K562 (cell line): ENCODE results near the gene TYRO3. TPM values are rescaled to one million over a fixed set of nuclear protein-coding genes. Genes with fewer than 3 reads are reported as not detected.

Source experiments
- EP400 ChIP-seq: fragments of 450-650 bp; IDR thresholded peaks from 2 replicates; pipeline ENCODE4 v1.6.1; 2017; ENCODE audit warnings: antibody characterized with exemption, mild to moderate bottlenecking, moderate library complexity
- MAFK ChIP-seq: IDR thresholded peaks from 2 replicates; pipeline ENCODE4 v1.6.1; 2011; ENCODE audit warnings: low read length, improper control_type of control experiment
- MTA3 ChIP-seq: fragments of 450-650 bp; formaldehyde crosslinking; IDR thresholded peaks from 2 replicates; pipeline ENCODE4 v1.6.1; 2017; ENCODE audit warnings: mild to moderate bottlenecking, borderline replicate concordance
- MYC ChIP-seq, 2 experiments: fragments of 250-450 bp in 1 of 2; sonication (Bioruptor Pico) in 1 of 2; IDR thresholded peaks; 2 replicates each; pipeline versions ENCODE4 v1.5.1 to v1.6.1; 2012 to 2021; ENCODE audit warnings: low read depth in 2 of 2, borderline replicate concordance in 1 of 2, improper control_type of control experiment in 1 of 2, low read length in 1 of 2, mild to moderate bottlenecking in 1 of 2, moderate library complexity in 1 of 2
- TFAM ChIP-seq: fragments of 250-450 bp; sonication (Bioruptor Pico); conservative IDR thresholded peaks from 2 replicates; pipeline ENCODE4 v1.5.0; 2021; ENCODE audit warnings: mild to moderate bottlenecking, moderate library complexity
- ZNF408 ChIP-seq: fragments of 250-450 bp; sonication (Bioruptor Pico); IDR thresholded peaks from 2 replicates; pipeline ENCODE4 v1.4.0; 2020; ENCODE audit warnings: low read depth, mild to moderate bottlenecking, moderate library complexity
- polyA plus RNA-seq, 8 experiments: library from polyadenylated mRNA; depleted of rRNA in 4 of 8; stranded (reverse) in 5 of 8; unstranded in 3 of 8; fragments of >200 nt; fragmentation: Nextera tagmentation in 2 of 8; fragmentation: Illumina TruSeq in 1 of 8; extraction: Ambion mirVana in 2 of 8; extraction: Trizol in 1 of 8; gene quantifications; 2 replicates each; pipeline versions ENCODE4 v1.2.1 to v1.2.3, GENCODE V29; 2011 to 2014; ENCODE audit warnings: inconsistent platforms in 1 of 8, missing spikeins in 1 of 8
- total RNA-seq, 7 experiments: library from RNA; depleted of rRNA in 6 of 7; stranded (reverse); fragments of >200 nt in 6 of 7; fragmentation: Illumina TruSeq in 2 of 7; extraction: Trizol in 2 of 7; gene quantifications; 2 replicates each; pipeline versions ENCODE4 v1.2.1 to v1.2.3, GENCODE V29; 2011 to 2021; ENCODE audit warnings: low replicate concordance in 1 of 7
- TF ChIP-seq, protein P1 (sequence below): sonication (generic); formaldehyde crosslinking; IDR thresholded peaks from 2 replicates; pipeline ENCODE4 v1.8.0; 2022; ENCODE audit warnings: mild to moderate bottlenecking, missing genetic modification reagents
- TF ChIP-seq, protein P2 (sequence below): sonication (generic); formaldehyde crosslinking; IDR thresholded peaks from 2 replicates; pipeline ENCODE4 v1.8.0; 2023; ENCODE audit warnings: mild to moderate bottlenecking, missing genetic modification reagents
- TF ChIP-seq, protein P3 (sequence below): fragments of 450-650 bp; IDR thresholded peaks from 2 replicates; pipeline ENCODE4 v1.6.1; 2016; ENCODE audit warnings: low read depth

The TYRO3 gene
- total and polyA plus RNA-seq, 9 of the 15 experiments (the other 6 are each of a cell fraction or from before 2014, with no cell fraction given): 2.6 to 39.6 (median 18.6) TPM

DNA sequence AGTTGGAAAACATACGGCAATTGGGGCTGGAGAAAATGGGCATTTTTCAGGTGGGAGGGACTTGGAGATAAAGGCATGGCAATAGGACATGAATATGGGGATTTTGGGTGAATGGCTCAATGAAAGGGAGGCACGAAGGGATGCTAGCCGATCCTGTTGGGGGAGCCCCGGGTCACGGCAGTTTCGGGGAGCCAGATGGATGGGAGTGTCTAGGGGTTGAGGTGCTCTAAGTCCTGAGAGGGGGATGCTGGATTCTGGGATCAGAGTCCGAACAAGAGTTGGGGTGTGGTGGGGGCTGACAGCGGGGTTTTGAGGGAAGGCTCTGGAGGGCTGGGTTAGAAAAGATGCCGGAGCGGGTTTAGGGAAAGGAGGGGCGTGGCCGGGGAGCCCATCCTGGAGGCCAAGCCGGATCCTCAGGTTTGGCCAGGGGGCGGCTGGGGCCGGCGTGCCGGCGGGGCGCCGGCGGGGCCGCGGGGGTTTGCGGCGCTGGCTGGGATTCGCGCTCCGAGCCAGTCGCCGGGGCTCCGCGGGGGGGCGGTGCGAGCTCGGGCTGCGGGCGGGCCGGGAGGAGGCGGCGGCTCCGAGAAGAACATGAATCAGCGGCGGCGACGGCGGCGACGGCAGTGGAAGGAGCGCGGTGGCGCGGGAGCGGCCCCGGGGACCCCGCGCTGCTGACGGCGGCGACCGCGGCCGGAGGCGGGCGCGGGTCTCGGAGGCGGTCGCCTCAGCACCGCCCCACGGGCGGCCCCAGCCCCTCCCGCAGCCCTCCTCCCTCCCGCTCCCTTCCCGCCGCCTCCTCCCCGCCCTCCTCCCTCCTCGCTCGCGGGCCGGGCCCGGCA is at the start of gene TYRO3 (continued):
- TF ChIP-seq, protein P1, sequence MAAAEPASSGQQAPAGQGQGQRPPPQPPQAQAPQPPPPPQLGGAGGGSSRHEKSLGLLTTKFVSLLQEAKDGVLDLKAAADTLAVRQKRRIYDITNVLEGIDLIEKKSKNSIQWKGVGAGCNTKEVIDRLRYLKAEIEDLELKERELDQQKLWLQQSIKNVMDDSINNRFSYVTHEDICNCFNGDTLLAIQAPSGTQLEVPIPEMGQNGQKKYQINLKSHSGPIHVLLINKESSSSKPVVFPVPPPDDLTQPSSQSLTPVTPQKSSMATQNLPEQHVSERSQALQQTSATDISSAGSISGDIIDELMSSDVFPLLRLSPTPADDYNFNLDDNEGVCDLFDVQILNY (CRISPR knock-in tag): no peak
- TF ChIP-seq MAFK: no peak
- TF ChIP-seq TFAM (CRISPR knock-in tag): no peak
- TF ChIP-seq, protein P2, sequence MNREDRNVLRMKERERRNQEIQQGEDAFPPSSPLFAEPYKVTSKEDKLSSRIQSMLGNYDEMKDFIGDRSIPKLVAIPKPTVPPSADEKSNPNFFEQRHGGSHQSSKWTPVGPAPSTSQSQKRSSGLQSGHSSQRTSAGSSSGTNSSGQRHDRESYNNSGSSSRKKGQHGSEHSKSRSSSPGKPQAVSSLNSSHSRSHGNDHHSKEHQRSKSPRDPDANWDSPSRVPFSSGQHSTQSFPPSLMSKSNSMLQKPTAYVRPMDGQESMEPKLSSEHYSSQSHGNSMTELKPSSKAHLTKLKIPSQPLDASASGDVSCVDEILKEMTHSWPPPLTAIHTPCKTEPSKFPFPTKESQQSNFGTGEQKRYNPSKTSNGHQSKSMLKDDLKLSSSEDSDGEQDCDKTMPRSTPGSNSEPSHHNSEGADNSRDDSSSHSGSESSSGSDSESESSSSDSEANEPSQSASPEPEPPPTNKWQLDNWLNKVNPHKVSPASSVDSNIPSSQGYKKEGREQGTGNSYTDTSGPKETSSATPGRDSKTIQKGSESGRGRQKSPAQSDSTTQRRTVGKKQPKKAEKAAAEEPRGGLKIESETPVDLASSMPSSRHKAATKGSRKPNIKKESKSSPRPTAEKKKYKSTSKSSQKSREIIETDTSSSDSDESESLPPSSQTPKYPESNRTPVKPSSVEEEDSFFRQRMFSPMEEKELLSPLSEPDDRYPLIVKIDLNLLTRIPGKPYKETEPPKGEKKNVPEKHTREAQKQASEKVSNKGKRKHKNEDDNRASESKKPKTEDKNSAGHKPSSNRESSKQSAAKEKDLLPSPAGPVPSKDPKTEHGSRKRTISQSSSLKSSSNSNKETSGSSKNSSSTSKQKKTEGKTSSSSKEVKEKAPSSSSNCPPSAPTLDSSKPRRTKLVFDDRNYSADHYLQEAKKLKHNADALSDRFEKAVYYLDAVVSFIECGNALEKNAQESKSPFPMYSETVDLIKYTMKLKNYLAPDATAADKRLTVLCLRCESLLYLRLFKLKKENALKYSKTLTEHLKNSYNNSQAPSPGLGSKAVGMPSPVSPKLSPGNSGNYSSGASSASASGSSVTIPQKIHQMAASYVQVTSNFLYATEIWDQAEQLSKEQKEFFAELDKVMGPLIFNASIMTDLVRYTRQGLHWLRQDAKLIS: no peak
- 0 out of 2 replicates have a peak, but pooled peaks have one; percentile 34 for TF ChIP-seq MYC (IDR thresholded peaks at IDR 0.05; ENCODE audit: low read depth, low read length)
- no peak for TF ChIP-seq MYC (CRISPR knock-in tag; IDR thresholded peaks at IDR 0.05; ENCODE audit: borderline replicate concordance, low read depth)
- no peak for TF ChIP-seq MTA3
- no peak for TF ChIP-seq ZNF408 (CRISPR knock-in tag)
- TF ChIP-seq, protein P3, sequence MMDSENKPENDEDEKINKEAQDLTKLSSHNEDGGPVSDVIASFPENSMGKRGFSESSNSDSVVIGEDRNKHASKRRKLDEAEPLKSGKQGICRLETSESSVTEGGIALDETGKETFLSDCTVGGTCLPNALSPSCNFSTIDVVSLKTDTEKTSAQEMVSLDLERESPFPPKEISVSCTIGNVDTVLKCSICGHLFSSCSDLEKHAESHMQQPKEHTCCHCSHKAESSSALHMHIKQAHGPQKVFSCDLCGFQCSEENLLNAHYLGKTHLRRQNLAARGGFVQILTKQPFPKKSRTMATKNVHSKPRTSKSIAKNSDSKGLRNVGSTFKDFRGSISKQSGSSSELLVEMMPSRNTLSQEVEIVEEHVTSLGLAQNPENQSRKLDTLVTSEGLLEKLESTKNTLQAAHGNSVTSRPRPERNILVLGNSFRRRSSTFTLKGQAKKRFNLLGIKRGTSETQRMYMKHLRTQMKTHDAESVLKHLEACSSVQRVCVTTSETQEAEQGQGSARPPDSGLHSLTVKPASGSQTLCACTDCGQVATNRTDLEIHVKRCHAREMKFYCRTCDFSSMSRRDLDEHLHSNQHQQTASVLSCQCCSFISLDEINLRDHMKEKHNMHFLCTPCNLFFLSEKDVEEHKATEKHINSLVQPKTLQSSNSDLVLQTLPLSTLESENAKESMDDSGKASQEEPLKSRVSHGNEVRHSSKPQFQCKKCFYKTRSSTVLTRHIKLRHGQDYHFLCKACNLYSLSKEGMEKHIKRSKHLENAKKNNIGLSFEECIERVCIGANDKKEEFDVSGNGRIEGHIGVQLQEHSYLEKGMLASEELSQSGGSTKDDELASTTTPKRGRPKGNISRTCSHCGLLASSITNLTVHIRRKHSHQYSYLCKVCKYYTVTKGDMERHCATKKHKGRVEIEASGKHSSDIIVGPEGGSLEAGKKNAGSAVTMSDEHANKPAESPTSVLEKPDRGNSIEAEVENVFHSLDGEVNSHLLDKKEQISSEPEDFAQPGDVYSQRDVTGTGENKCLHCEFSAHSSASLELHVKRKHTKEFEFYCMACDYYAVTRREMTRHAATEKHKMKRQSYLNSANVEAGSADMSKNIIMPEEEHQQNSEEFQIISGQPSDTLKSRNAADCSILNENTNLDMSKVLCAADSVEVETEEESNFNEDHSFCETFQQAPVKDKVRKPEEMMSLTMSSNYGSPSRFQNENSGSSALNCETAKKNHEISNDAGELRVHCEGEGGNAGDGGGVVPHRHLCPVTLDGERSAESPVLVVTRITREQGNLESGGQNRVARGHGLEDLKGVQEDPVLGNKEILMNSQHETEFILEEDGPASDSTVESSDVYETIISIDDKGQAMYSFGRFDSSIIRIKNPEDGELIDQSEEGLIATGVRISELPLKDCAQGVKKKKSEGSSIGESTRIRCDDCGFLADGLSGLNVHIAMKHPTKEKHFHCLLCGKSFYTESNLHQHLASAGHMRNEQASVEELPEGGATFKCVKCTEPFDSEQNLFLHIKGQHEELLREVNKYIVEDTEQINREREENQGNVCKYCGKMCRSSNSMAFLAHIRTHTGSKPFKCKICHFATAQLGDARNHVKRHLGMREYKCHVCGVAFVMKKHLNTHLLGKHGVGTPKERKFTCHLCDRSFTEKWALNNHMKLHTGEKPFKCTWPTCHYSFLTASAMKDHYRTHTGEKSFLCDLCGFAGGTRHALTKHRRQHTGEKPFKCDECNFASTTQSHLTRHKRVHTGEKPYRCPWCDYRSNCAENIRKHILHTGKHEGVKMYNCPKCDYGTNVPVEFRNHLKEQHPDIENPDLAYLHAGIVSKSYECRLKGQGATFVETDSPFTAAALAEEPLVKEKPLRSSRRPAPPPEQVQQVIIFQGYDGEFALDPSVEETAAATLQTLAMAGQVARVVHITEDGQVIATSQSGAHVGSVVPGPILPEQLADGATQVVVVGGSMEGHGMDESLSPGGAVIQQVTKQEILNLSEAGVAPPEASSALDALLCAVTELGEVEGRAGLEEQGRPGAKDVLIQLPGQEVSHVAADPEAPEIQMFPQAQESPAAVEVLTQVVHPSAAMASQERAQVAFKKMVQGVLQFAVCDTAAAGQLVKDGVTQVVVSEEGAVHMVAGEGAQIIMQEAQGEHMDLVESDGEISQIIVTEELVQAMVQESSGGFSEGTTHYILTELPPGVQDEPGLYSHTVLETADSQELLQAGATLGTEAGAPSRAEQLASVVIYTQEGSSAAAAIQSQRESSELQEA: no peak
- no peak for TF ChIP-seq EP400
